GM12865 (cell line): ENCODE results near the gene RARS1.

Source experiments
- DNase-seq: peaks from one replicate; pipeline ENCODE4 v3.0.0; 2010; ENCODE audit warnings: low read depth
- H3K4me3 ChIP-seq: 2 replicates; pipeline ENCODE4 v1.5.1; 2011; ENCODE audit warnings: mild to moderate bottlenecking, low read depth, low read length, control low read depth
- TF ChIP-seq, protein P1 (sequence below): IDR thresholded peaks from 2 replicates; pipeline ENCODE4 v1.5.1; 2011; ENCODE audit warnings: low read length, control low read depth, low read depth, inconsistent platforms; ENCODE audit not compliant: insufficient read depth; ENCODE audit errors: missing control alignments

RARS1 gene

DNA sequence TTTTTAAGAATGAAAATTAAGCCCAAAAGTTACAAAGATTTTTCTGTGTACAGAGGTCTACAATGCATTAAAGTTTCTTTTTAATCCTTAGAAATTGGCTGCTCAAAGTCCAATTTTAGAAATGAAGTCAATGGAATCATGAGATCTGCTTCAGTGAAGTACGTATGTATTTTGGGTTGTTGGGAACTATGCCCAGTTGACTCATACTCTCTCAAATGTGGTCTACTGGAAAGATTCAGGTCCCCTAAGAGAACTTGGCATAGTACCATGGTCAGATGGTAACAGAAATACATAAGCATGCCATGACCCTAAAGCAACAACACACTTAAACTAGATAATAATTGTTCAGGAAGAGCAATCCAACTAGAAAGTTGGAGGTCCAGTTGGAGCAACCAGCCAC is 65.9 kb downstream of the RARS1 start:
- H3K4me3 ChIP-seq: no peak overlapping the region
- no peak for DNase-seq
- TF ChIP-seq, protein P1, sequence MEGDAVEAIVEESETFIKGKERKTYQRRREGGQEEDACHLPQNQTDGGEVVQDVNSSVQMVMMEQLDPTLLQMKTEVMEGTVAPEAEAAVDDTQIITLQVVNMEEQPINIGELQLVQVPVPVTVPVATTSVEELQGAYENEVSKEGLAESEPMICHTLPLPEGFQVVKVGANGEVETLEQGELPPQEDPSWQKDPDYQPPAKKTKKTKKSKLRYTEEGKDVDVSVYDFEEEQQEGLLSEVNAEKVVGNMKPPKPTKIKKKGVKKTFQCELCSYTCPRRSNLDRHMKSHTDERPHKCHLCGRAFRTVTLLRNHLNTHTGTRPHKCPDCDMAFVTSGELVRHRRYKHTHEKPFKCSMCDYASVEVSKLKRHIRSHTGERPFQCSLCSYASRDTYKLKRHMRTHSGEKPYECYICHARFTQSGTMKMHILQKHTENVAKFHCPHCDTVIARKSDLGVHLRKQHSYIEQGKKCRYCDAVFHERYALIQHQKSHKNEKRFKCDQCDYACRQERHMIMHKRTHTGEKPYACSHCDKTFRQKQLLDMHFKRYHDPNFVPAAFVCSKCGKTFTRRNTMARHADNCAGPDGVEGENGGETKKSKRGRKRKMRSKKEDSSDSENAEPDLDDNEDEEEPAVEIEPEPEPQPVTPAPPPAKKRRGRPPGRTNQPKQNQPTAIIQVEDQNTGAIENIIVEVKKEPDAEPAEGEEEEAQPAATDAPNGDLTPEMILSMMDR: no peak

DNA sequence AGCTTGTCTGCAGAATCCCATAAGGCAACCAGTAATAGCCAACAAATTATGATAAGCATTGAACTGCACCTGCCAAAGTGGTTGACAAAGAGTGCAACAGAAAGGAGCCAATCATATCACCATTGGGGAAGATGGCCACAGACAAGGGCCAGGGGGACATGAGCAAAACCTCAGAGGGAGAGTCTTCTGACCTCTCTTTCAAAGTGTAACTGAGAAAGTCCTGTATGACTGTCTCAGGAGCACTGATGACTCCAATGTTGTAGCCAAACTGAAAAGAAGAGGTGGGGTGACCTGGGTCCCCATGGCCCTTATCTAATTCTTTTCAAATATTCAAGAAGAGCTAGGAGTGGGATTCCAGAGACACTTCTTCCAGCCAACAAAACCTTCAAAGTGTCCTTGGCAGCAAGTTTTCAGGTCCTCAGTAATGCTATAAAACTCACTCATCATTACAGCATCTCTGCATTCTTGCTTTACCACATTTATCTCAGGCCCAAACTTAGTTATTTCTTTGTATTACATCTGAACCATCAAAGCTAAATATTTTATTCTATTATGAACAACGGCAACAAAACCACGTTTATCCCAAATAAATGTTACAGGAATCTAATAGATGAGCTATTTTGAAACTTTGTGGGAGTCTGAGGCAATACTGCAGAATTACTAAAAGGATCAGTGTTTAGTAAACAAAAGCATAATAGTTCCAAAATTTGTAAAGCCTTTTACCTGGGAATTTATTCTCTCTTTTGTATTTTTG is 67.3 kb downstream of the RARS1 start:
- no peak overlapping the region for H3K4me3 ChIP-seq
- no peak for DNase-seq
- TF ChIP-seq, protein P1: no peak

DNA sequence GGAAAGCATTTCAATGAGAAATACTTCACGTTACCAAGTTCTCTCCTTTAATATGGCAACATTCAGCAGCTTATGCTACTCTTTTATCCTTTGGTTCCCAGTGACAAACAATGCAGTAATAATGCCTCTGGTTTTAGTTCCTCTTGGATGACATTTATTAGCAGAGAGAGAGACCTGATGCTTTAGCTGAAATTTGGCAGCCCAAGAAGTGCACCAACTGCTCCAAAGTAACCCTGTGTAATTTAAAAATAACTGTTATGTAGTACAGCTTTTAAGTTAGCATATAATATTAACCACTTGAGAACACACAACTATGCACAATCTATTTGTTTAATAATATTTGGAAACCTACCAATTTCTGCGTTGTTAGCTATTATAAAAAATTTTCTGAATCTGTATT is 71.1 kb downstream of the RARS1 start:
- TF ChIP-seq, protein P1: no peak
- no peak overlapping the region for H3K4me3 ChIP-seq

DNA sequence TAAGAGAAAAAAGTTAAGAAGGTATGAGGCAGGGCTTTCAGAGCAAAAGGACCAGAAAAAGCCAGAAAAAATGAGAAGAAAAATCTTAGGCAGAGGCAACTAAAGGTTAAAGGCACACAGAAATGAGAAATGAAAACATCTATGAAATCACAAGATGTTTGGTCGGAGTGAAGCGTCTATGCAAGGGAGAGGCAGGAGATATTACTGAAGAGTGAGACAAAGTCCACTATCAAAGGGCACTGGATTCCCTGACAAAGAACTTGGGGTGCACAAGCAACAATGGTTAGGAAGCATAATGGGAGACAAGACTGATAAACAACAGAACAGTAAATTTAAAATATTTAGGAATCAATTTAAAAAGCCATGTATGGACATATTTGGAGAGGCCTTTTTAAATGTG is 76.0 kb downstream of the RARS1 start:
- no peak for DNase-seq
- H3K4me3 ChIP-seq: no peak overlapping the region
- TF ChIP-seq, protein P1: no peak

More for the DNA sequence above, 71.1 kb downstream of the RARS1 start:
- DNase-seq: no peak

DNA sequence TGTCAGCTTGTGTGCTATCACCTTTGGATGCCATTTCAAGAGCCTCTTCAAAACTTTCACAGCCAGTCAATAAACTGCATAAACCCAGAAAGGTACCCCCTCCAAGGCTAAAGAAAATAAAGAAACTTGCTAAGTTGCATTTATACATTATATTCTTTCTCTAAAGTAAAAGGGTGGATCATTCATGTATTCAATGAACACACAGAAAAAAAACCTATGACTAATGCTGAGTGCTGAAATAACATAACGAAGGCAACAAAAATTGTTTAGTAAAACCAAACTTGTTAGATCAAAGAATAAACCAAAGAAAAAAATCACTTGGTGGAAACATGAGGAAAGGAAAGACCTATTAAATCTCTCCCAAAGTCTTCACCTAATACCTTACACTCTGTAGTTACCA is 77.7 kb downstream of the RARS1 start:
- H3K4me3 ChIP-seq: no peak overlapping the region
- no peak for DNase-seq
- TF ChIP-seq, protein P1: no peak

DNA sequence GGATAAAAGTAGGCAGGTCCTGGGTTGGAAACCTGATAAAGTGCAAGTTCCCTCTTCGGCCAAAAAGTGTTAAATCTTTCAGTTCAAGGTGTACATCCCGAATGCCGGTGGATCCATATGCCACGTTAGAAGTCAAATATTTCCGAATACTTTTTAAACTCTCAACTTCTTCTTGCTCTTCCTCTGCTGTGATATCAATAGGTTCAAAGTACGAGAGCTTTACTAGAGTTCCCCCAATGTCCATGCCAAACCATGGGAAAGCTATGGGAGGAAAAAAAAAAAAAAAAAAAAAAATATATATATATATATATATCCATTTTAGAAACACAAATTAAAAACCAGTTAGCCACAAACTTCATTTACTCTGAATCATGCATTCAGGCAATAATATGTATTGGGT is 82.5 kb downstream of the RARS1 start:
- DNase-seq: no peak
- no peak overlapping the region for H3K4me3 ChIP-seq
- TF ChIP-seq, protein P1: no peak
